NCI-H187 (cell line): ENCODE measurements around the gene SEMA3F.
"Not testable (repeated sequence)": the region's sequence is repeated elsewhere in the genome, so short reads cannot be mapped to it uniquely, and the experiment has no call there.

Experiments used
- DNase-seq, 2 experiments: peaks; one replicate each; lab custom pipeline; 2025; lab: John Stamatoyannopoulos, UW

Gene SEMA3F

DNA sequence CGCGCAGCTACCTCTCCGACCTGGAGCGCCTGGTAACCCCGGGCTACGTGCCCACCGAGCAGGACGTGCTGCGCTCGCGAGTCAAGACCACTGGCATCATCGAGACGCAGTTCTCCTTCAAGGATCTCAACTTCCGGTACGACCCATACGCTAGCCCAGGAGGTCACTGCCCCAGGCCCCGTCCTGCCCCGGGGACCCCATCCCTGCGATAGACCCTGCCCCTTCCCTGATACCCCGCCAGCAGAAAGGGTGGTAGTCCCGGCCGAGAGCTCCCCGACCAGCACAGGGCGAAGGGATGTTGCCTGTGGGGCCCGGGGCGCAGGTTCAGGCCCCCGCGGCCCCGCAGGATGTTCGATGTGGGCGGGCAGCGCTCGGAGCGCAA, 38.6 kb downstream of the SEMA3F start:
- no peak for DNase-seq

GRCh38 chr3:50194128-50194902, 39.2 kb downstream of the SEMA3F start:
- DNase-seq = no peak

GRCh38 chr3:50194903-50195500, 39.9 kb downstream of the SEMA3F start:
- DNase-seq = no peak

DNA sequence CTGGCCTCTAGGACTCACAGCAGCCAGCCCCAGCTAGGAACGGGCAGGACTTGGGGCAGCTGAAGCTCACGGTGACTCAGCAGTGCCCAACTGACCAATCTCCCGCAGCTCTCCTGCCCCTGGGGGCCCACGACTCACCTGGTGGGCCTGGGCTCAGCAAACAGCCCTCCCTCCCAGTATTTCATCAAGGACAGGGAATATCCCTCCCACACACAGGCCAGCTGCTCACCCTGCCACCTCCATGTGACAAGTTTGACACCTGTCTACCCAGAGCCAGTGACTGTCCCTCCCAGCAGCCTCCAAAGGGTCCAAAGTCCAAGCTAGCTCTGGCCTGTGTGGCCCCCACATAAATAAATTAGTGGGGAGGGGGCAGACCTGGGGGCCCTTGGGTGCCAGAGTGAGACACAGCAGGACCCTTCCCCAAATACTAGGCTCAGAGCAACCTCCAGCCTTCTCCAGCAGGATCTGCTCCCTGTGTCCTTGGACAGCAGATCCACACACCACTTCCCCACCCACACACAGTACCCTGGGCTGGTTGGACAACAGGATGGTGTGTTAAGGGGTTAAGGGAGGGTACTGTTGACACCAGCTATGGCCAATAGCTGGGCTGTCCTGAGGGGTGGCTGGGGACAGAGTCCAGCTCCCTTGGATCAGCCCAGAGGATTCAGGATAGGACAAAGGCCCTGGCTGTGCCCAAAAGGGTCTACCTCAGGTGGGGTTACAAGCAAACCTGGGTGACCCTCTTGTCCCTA, 40.6 kb downstream of the SEMA3F start:
- no peak for DNase-seq

- no peak for DNase-seq
Observed at GRCh38 chr3:50196253-50196801, 41.2 kb downstream of the SEMA3F start.

- no peak for DNase-seq
Observed at GRCh38 chr3:50201573-50202315, 46.6 kb downstream of the SEMA3F start.

- no peak for DNase-seq
Observed at GRCh38 chr3:50202353-50203112, 47.4 kb downstream of the SEMA3F start.

DNA sequence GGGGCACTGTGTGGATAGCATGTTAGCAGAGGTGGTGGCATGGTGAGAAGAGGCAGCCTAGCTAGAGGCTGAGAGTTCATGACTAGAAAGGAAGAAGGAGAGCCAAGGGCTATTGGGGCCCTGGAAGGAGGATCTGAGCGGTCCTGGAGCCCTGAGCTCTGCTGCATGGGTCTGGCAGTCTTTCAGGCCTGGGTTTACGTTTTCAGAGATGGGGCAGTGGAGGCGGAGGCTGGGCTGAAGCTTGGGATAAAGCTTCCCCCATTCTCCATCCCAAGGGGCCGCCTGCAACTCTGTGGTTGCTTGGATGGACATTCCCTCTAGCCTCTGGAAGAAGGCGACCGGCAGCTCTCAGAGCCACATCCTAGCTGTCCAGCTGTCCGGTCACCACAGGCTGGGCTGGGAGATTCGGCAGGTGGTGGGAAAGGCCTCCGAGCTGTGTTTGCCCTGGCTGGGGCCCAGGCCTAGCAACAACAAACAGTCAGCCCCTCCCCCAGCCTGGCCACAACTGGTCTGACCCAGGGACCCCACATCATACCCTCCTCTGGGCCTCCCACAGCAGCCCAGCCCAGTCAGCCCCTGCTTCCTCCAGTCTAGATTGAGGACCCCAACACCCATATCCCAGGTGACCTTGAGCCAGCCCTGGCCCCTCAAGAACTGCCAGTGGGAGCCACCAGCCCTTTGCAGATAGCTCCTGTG, 48.1 kb downstream of the SEMA3F start:
- no peak for DNase-seq

DNA sequence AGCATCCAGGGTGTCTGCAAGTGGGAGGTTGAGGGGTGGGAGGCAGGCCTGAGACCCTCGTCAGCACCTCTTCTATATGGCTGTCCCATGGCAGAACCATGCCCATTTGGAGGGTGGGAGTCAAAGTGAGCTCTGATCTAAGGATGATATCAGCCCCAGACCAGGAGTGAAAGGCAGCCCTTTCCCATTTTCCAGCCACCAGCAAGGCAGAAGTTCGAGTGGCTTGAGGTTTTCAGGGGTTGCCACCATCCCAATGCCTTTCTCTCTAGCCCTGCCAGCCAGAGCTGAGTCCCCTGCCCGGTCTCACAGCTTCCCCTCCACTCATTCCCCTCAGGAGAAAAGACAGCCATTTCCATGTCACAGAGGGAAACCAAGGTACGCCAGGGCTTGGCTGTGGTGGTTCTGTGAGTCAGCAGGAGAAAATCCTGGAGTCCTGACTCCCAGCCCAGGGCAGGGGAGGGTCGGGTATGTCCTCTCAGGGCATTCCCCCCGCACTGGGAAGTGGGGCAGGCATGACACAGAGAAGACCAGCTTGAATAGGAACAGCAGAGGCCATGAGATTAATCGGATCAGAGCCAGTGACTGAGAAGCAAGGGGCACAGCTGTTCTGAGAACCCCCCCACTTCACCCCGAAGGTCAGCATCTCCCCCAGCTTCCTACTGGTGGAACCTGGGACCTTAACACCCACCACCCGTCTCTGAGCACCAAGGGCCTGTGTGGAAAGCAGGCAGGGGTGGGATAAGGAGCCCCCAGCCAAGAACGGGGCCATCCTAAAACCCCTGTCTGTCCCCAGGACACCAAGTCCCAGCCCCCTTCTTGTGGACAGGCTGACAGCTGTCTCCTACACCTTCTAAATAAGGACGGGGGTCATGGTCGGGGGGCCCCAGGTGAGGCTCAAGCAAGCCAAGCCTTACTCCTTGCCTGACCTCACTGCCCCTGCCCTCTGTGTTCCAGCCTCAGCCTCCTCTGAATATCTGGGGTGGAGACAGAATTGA, 49.0 kb downstream of the SEMA3F start:
- no peak for DNase-seq

DNA sequence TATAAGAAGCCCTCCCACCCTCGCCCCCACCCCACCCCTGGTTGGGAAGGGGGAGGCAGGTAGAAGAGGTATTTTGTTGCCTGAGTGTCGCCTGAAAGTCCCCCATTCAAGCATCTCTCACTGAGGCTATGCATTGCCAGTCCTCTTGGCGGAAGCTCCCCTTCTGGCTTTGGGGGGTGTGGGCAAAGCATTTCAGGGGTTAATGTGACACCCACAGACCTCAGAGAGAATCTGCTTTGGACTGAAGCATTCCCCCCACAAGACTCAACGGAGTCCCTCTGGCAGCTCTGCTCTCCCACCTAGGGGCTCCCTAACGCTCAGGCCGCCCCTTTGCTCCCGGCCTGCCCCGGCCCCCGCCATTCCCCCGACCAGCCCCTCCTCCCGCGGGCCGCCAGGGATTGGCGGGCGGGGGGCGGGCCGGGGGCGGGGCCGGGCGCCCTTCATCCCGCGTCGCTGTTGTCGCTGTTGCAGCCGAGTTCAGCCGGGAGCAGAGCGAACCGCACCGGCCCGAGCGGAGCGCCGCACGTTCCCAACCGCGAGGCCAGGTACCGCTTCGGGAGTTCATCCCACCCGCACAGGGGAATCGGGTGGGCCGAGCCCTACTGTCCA, 49.8 kb downstream of the SEMA3F start, which contains the start of gene SLC38A3:
SLC38A3 (plus strand) TSS at position 468 of the 609 bp plus-strand sequence. CDS start 8,929 bp downstream, outside the sequence.
- DNase-seq = no peak

- DNase-seq = no peak
Observed at GRCh38 chr3:50205413-50206276, 50.5 kb downstream of the SEMA3F start.

GRCh38 chr3:50207359-50208042, 52.4 kb downstream of the SEMA3F start:
- no peak for DNase-seq

GRCh38 chr3:50208677-50209344, 53.7 kb downstream of the SEMA3F start:
- no peak for DNase-seq

DNA sequence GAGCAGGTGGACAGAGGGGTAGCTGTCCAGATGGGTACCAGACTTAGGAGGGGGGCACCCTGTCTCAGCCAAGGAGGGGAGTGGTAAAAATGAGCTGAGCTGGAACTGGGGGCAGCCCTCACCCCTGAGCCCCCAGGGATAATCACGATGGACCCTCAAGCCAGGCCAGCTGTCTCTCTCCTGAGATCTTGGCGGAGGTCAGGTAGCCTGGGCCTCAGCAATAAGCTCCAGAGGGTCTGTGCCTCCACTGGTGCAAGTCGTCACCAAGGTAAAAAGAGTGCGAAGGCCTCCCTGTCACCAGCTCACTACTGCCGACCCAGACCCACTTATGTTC, 55.0 kb downstream of the SEMA3F start:
- DNase-seq = no peak

DNA sequence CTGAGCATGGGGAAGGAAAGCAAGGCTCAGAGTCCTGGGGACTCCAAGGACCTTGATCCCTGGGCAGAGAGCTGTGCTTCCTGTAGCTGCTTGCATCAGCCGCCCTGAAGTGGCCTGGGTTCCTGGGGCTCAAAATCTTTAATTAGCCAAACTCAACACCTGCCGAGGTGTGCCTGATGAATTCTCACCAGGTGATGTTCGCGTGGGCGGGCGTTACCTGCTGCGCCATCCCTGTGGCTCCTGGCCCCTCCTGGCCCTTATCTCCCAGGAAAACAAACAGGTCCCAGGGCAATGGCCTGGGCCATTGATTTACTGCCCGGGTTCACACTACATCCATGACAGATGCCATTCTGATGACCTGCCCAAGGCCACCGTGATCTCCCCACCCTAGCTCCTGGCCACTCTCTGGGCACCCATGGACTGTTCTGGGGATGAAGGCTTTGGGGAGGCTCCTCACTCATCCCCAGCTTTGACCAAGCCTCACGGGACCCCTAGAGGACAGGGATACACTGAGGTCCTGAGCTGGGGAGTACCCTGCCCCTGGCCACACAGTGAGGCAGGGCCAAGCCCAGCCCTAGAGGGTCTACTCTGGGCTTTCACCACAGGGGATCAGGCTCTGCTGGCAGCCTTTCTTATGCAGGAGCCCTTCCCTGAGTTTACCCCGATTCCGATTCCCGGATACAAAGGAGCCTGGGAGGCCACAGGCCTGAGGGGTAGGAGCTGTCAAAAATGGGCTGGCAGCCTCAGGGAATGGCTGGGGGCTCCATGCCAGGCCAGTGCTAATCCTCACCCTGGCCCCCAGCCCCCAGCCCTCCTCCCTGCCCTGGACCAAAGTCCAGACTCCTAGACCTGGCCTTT, 55.6 kb downstream of the SEMA3F start:
- DNase-seq = no peak

DNA sequence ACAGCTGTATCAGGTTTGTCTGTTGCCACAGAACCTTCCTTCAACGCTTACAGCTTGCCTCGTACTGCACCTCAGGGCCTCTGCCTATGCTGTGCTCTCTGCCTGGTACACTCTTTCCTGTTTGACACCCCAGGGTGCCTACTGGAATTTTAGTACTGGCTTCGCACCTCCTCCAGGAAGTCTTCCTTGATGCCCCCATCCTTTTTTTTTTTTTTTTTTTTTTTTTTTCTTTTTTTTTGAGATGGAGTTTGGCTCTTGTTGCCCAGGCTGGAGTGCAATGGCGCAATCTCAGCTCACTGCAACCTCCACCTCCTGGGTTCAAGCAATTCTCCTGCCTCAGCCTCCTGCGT, 56.2 kb downstream of the SEMA3F start:
- not testable (repeated sequence) for DNase-seq
